ENCODE data around the gene AGBL3. TPM values are rescaled to one million over a fixed set of nuclear protein-coding genes. Genes with fewer than 3 reads are reported as not detected.
"Not testable (repeated sequence)": the region's sequence is repeated elsewhere in the genome, so short reads cannot be mapped to it uniquely, and the experiment has no call there.

The AGBL3 gene
- total RNA-seq, 1 donor, result 2.1 TPM

DNA sequence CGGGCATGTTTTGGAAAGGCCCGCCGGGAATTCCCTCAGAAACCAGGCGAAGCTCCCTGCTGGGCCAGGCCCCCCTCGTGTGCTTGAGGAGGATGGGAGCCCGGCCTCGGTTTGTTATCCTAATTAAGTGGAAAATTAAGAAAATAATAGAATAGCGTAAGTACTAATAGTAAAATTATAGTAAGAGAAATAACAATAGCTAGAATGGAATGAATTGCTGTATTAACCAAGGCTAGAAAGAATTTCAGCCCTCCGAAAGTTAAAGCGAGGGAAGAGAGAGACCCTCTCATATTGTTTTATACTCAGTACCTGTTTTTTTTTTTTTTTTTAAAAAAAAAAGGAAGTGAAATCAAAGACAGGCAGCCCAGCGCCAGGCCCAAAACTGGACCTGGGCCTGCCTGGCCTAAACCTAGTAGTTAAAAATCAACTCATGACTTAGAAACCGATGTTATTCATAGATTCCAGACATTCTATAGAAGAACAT is 184.7 kb downstream of the AGBL3 start:
- Histone ChIP-seq H3K4me3 (ENCODE audit: low read length) (peak overlapping the region; percentile 85), H3K4me1 (ENCODE audit: insufficient read depth, low read length) (peaks cover 53% of the 10 kb centered on the region)
- not testable (repeated sequence) for H3K27me3 ChIP-seq (ENCODE audit: insufficient read depth, low read length); H3K9me3 ChIP-seq (ENCODE audit: low read depth, low read length)

DNA sequence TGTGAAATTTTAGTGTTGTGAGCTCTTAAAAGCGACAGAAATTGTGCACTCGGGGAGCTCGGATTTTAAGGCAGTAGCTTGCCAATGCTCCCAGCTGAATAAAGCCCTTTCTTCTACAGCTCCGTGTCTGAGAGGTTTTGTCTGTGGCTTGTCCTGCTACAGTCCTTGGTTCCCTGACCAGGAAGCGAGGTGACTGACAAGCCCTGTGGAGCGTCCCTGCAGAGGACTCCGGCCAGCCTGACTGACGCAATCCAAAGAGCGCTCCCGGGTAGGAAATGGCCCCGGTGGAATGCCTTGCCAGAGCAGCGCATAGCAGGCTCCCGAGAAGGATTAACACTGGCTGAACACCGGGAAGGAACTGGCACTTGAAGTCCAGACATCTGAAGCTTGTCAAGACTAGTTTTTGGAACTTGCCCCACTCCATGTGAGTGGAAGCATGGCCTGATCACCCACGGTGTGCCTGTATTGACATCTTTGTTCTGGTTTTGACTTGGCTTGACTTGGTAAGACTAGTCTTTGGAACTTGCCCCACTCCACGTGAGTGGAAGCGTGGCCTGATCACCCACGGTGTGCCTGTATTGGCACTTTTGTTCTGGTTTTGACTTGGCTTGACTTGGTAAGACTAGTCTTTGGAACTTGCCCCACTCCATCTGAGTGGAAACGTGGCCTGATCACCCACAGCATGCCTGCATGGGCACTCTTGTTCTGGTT is 185.4 kb downstream of the AGBL3 start:
- H3K4me1 ChIP-seq (ENCODE audit: insufficient read depth, low read length), result peaks cover 46% of the 10 kb centered on the region
- H3K4me3 ChIP-seq (ENCODE audit: low read length); H3K9me3 ChIP-seq (ENCODE audit: low read depth, low read length); H3K27me3 ChIP-seq (ENCODE audit: insufficient read depth, low read length): not testable (repeated sequence)

DNA sequence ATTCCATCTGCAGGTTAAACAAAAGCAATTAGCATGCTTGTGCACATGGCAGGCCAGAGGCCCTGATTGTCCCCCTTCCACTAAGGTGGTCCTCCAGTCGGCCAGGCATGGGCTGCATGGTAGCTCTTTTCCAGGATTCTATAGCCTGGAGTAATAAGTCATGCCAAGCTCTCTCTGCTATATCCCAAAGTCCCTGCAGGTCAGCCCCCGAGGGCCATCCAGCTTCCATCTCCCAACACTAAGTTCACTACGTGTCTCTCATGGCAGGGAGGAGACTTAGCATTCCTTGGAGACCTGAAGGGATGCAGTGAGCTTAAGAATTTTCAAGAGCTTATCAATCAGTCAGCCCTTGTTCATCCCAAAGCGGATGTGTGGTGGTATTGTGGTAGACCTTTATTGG is 187.6 kb downstream of the AGBL3 start:
- H3K4me3 ChIP-seq (ENCODE audit: low read length); H3K27me3 ChIP-seq (ENCODE audit: insufficient read depth, low read length); H3K9me3 ChIP-seq (ENCODE audit: low read depth, low read length): not testable (repeated sequence)
- H3K4me1 ChIP-seq (ENCODE audit: insufficient read depth, low read length), result peaks cover 24% of the 10 kb centered on the region

DNA sequence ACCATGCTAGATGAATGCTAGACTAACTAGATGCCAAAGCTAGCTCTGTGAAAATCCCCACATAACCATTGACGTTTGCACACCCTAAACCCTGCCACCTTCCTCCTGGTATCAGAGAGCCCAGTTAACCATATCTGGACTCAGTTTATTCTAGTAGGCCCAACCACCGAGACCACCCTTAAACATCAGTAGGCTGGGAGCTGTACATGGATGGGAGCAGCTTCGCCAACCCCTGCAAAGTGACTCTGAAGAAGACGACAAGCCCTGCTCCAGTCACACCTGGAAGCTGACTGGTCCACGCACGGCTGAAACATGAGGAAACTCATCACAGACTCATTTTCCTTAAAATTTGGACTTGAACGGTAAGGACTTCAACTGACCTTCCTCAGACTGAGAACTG is 188.6 kb downstream of the AGBL3 start:
- Histone ChIP-seq H3K4me3 (ENCODE audit: low read length) (no peak overlapping the region), H3K27me3 (ENCODE audit: insufficient read depth, low read length) (no peaks in the 10 kb centered on the region), H3K9me3 (ENCODE audit: low read depth, low read length) (peaks cover under 1% of the 10 kb centered on the region), H3K4me1 (ENCODE audit: insufficient read depth, low read length) (peaks cover 14% of the 10 kb centered on the region)

DNA sequence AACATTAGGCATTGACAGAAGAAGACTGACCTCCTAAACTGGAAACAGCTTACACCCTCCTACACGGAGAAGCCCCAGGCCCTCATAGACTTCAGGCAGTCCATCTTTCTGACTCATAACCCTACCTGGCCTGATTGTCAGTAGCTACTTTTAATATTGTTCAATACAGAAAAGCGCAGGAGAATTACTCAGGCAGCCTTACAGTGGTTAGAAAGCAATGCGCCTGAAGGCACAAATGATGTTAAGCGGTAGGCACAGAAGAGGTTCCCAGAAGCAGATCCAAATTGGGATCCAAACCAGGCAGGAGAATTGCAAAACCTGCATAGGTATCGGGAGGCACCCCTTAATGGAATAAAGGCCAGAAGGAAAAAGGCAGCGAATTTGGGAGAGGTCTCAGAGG is 189.6 kb downstream of the AGBL3 start:
- H3K9me3 ChIP-seq (ENCODE audit: low read depth, low read length), result peaks cover 11% of the 10 kb centered on the region
- no peak overlapping the region for H3K4me3 ChIP-seq (ENCODE audit: low read length)
- no peaks in the 10 kb centered on the region for H3K27me3 ChIP-seq (ENCODE audit: insufficient read depth, low read length)
- H3K4me1 ChIP-seq (ENCODE audit: insufficient read depth, low read length), result peaks cover 11% of the 10 kb centered on the region

DNA sequence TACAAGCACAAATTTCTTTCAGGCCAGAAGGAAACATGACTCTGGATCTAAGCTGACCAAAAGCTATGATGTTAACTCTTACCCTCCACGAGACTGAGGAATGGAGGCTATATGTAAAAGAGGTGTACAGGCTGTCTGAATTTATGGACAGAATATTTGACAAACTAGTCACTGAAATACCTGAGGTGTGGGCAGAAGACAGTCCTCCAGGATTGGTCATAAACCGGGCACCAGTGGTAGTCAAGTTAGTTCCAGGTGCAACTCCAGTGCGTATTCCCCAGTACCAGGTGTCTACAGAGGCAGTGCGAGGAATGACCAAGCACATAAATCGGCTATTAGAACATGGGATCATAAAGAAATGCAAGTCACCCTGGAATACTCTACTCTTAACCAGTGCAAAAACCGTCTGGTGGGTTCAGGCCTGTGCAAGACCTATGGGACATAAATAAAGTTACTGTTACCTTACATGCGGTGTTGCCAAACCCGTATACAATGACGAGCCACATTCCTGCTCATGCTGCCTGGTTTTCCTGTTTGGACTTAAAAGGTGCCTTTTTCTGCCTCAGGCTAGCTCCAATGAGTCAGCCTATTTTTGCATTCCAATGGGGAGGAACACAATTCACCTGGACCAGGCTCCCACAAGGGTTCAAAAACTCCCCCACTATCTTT is 190.9 kb downstream of the AGBL3 start:
- Histone ChIP-seq H3K4me1 (ENCODE audit: insufficient read depth, low read length) (no peaks in the 10 kb centered on the region), H3K27me3 (ENCODE audit: insufficient read depth, low read length) (no peaks in the 10 kb centered on the region), H3K4me3 (ENCODE audit: low read length) (no peak overlapping the region), H3K9me3 (ENCODE audit: low read depth, low read length) (peaks cover 22% of the 10 kb centered on the region)

DNA sequence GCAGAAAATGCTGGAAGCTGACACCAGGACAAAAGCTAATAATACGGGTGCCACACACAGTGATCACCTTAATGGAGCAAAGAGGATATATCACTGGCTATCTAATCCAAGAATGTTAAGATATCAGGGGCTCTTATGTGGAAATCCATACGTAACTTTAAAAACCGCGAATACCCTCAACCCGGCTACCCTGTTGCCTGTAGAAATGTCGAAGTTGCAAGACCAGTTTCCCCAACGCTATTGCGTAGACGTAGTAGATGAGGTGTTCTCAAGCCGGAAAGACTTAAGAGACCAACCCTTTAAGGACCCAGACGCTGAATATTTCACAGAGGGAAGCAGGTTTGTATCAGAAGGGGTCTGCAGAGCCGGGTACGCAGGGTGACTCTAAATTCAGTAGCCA is 192.1 kb downstream of the AGBL3 start:
- H3K4me3 ChIP-seq (ENCODE audit: low read length), result no peak overlapping the region
- H3K4me1 ChIP-seq (ENCODE audit: insufficient read depth, low read length), result no peaks in the 10 kb centered on the region
- H3K27me3 ChIP-seq (ENCODE audit: insufficient read depth, low read length), result no peaks in the 10 kb centered on the region
- H3K9me3 ChIP-seq (ENCODE audit: low read depth, low read length), result peaks cover 30% of the 10 kb centered on the region

DNA sequence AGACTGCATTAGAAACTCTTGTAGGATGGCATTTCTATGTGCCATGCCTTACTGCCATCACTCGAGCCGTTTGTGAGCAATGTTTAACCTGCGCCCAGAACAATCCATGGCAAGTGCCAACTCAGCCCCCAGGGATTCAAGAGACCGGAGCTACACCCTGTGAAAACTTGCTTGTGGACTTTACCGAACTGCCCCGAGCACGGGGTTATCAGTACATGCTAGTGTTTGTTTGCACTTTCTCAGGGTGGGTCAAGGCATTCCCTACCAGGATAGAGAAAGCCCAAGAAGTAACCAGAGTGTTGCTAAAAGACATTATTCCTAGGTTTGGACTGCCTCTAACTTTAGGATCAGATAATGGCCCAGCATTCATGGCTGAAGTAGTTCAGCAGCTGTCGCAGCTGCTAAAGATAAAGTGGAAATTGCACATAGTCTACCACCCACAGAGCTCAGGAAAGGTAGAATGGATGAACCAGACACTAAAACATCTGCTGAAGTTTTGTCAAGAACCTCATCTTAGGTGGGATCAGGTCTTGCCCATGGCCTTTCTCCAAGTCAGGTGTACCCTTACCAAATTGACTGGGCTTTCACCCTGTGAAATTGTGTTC is 193.1 kb downstream of the AGBL3 start:
- no peaks in the 10 kb centered on the region for H3K4me1 ChIP-seq (ENCODE audit: insufficient read depth, low read length)
- no peak overlapping the region for H3K4me3 ChIP-seq (ENCODE audit: low read length)
- no peaks in the 10 kb centered on the region for H3K27me3 ChIP-seq (ENCODE audit: insufficient read depth, low read length)
- peaks cover 30% of the 10 kb centered on the region for H3K9me3 ChIP-seq (ENCODE audit: low read depth, low read length)

DNA sequence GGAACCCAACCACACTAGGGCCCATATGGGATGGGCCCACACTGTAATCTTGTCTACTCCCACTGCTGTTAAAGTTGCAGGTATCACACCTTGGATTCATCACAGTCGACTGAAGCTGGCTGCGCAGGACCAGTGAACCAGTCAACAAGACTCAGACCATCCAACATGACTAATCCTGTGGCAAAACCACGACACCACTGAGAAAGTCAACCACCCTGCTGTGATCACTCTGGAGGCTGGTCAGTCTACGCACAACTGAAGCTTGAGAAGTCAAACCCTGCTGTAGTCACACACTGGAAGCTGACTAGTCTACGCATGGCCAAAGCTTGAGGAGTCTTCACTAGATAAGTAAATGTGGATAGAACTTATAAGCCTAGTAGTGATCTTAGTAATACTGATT is 193.8 kb downstream of the AGBL3 start:
- no peak overlapping the region for H3K4me3 ChIP-seq (ENCODE audit: low read length)
- no peaks in the 10 kb centered on the region for H3K4me1 ChIP-seq (ENCODE audit: insufficient read depth, low read length)
- H3K27me3 ChIP-seq (ENCODE audit: insufficient read depth, low read length), result no peaks in the 10 kb centered on the region
- H3K9me3 ChIP-seq (ENCODE audit: low read depth, low read length), result peaks cover 30% of the 10 kb centered on the region

DNA sequence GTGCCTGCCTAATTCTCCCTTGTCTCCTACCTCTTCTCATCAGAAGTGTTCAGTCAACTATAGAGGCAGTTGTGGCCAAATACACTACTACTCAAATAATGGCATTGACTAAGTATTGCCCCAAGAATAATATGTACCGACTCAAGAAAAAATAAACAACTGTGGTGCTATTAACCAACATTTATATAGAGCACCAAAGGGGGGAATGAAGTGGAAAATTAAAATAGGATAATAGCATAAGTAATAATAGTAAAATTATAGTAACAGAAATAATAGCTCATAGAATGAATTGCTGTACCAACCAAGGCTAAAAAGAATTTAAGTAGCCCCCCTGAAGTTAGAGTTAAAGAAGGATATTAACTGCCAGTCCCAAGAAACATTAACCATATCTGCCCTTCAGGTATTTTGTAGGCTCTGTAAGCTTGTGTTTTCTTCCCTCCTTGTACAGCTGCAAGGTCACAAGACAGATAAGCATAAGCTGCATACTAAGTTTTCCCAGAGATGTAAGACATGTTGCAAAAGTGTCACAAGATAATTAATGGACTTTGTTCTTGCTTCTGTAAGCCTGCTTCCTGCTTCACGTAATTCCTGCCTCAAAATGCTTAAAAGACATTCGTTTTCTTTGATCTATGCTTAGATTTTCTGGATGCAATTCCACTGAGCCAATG is 195.1 kb downstream of the AGBL3 start:
- H3K4me1 ChIP-seq (ENCODE audit: insufficient read depth, low read length), result no peaks in the 10 kb centered on the region
- H3K27me3 ChIP-seq (ENCODE audit: insufficient read depth, low read length), result no peaks in the 10 kb centered on the region
- peaks cover 30% of the 10 kb centered on the region for H3K9me3 ChIP-seq (ENCODE audit: low read depth, low read length)
- no peak overlapping the region for H3K4me3 ChIP-seq (ENCODE audit: low read length)

DNA sequence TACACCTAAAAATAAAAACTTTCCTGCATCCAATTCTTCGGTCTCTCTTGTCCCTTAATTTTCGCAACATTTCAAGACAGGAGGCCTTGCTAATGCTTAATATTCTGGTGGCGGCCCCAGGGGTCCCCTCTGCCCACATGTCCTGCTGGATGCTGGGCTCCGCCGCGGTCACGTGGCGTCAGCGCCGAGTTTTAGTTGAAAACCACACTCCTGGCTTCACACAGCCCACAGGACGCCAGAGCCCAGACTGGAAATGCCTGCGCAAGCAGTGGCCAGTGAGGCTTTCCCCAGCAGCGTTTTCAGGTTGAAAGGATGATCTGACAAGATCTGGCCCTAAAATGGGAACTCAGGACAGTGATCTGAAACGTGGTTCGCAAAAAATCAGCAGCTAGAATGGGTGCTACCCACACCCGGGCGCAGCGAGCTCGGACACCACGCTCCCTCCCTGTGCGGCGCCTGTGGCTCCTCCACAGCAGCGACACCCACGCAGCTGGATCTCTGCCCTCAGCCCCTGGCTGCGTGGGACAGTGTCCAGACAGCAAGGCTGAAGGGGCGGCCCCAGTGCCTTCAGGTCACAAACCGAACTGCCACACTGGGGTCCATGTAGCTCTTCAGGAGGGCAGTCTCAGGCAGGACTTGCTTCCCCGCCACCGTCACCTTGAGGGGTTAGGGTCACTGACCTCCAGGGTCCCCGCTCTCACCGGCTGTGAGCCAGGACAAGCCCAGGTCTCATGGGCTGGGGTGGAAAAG is 195.8 kb downstream of the AGBL3 start:
- Histone ChIP-seq H3K4me3 (ENCODE audit: low read length) (no peak overlapping the region), H3K4me1 (ENCODE audit: insufficient read depth, low read length) (no peaks in the 10 kb centered on the region), H3K9me3 (ENCODE audit: low read depth, low read length) (peaks cover 30% of the 10 kb centered on the region), H3K27me3 (ENCODE audit: insufficient read depth, low read length) (no peaks in the 10 kb centered on the region)

DNA sequence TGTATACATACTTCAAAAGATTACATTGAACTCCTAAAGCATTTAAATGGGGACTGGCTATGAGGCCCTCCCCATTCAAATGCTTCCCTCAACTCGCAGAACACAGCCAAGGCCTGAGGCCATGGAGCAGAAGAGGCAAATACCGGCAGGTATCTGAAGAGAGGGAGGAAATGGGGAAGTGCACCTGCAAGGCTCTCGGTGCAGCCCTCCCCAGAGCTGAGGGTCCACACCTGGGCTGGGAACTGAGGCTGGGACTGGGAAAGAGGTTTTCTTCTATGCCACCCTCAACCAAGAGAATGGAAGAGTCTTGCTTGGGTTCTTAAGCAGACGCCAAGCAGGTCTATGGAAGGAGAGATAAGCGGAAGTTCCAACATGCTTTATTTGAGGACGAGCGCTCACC is 197.2 kb downstream of the AGBL3 start:
- Histone ChIP-seq H3K4me3 (ENCODE audit: low read length) (no peak overlapping the region), H3K27me3 (ENCODE audit: insufficient read depth, low read length) (no peaks in the 10 kb centered on the region), H3K9me3 (ENCODE audit: low read depth, low read length) (peaks cover 30% of the 10 kb centered on the region), H3K4me1 (ENCODE audit: insufficient read depth, low read length) (no peaks in the 10 kb centered on the region)

DNA sequence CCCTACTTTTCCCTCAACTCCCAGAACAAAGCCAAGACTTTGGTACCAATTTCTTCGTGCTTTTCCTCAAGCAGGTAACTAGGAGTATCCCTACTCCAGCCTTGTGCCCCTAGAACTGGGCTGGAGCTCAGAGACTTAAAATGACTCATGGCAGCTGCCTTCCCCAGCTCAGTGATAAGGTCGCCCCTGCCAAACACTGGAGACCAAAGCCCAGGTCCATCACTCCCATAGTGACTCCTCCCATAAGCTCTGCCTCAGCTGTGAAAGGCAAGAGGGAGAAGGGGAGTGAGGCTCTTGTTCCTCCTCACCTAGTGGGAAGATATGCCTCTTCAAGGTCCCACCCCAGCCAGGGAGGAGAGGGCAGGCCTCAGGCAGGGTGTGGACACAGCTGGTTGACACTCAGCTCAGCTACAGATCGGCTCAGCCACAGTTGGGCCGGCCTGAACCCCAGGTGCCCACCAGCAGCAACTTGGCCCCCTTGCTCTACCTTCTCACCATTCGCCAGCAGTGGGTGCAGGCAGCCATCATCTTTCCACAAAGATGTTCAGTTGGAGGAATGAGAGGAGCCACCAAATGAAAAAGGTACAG is 198.0 kb downstream of the AGBL3 start:
- Histone ChIP-seq H3K27me3 (ENCODE audit: insufficient read depth, low read length) (no peaks in the 10 kb centered on the region), H3K4me3 (ENCODE audit: low read length) (no peak overlapping the region), H3K4me1 (ENCODE audit: insufficient read depth, low read length) (no peaks in the 10 kb centered on the region), H3K9me3 (ENCODE audit: low read depth, low read length) (peaks cover 30% of the 10 kb centered on the region)

Measured in mononuclear cell (primary cell).